Stimulated activated CD4-positive, alpha-beta T cell treated with anti-CD3 and anti-CD28 coated beads, Interleukin-4, amount 100 ng/mL, for 1 hour (primary cell): ENCODE measurements around the gene TMEM9.
A peak's percentile ranks its signal among the peaks of the same experiment; 100 is the strongest.

ENCODE experiments used
- DNase-seq: peaks from one replicate; pipeline ENCODE4 v3.0.0-alpha.2; 2020

Gene TMEM9

GRCh38 chr1:201154389-201155165, at the start of gene TMEM9:
TSS of gene TMEM9 (minus strand) at chr1:201154474. CDS start at chr1:201153923, 551 bp downstream.
- peak; percentile 99 for DNase-seq

- no peak for DNase-seq
These were observed 44.3 kb upstream of the TMEM9 start for GRCh38 chr1:201198598-201198997.

GRCh38 chr1:201194046-201194445, 39.8 kb upstream of the TMEM9 start:
- DNase-seq: no peak

GRCh38 chr1:201192261-201192788, 38.1 kb upstream of the TMEM9 start:
- no peak for DNase-seq

GRCh38 chr1:201191653-201192260, 37.5 kb upstream of the TMEM9 start:
- peak; percentile 25 for DNase-seq

GRCh38 chr1:201190624-201191051, 36.4 kb upstream of the TMEM9 start, which contains the start of gene IGFN1:
TSS of gene IGFN1 (plus strand) at chr1:201190824. CDS start at chr1:201193294, 2,470 bp downstream.
- DNase-seq: no peak

GRCh38 chr1:201190005-201190404, 35.7 kb upstream of the TMEM9 start:
- DNase-seq: no peak

GRCh38 chr1:201189085-201189484, 34.8 kb upstream of the TMEM9 start:
- no peak for DNase-seq

- DNase-seq: no peak
These were observed 31.9 kb upstream of the TMEM9 start for GRCh38 chr1:201186192-201186591.

GRCh38 chr1:201185527-201186128, 31.4 kb upstream of the TMEM9 start:
- DNase-seq: no peak

GRCh38 chr1:201185123-201185453, 30.8 kb upstream of the TMEM9 start:
- no peak for DNase-seq

- DNase-seq: no peak
These were observed 30.2 kb upstream of the TMEM9 start for GRCh38 chr1:201184307-201185122.

- no peak for DNase-seq
These were observed 29.5 kb upstream of the TMEM9 start for GRCh38 chr1:201183753-201184152.

- DNase-seq: no peak
These were observed 28.9 kb upstream of the TMEM9 start for GRCh38 chr1:201183209-201183608.

GRCh38 chr1:201181726-201182125, 27.5 kb upstream of the TMEM9 start:
- no peak for DNase-seq

GRCh38 chr1:201181323-201181722, 27.0 kb upstream of the TMEM9 start:
- DNase-seq: no peak

GRCh38 chr1:201180901-201181300, 26.6 kb upstream of the TMEM9 start:
- no peak for DNase-seq

GRCh38 chr1:201180141-201180540, 25.9 kb upstream of the TMEM9 start:
- no peak for DNase-seq

GRCh38 chr1:201178718-201179117, 24.4 kb upstream of the TMEM9 start:
- DNase-seq: no peak

GRCh38 chr1:201176940-201177339, 22.7 kb upstream of the TMEM9 start:
- DNase-seq: no peak

GRCh38 chr1:201175820-201176500, 21.7 kb upstream of the TMEM9 start:
- no peak for DNase-seq

- no peak for DNase-seq
These were observed 19.5 kb upstream of the TMEM9 start for GRCh38 chr1:201173736-201174135.
